ENCODE results near the gene TSPAN4. TPM values are rescaled to one million over a fixed set of nuclear protein-coding genes. Genes with fewer than 3 reads are reported as not detected.

TSPAN4 gene
- total and polyA plus RNA-seq, 9 of the 15 experiments (the other 6 are each of a cell fraction or from before 2014, with no cell fraction given): 0.07 to 31.0 (median 15.7) TPM

DNA sequence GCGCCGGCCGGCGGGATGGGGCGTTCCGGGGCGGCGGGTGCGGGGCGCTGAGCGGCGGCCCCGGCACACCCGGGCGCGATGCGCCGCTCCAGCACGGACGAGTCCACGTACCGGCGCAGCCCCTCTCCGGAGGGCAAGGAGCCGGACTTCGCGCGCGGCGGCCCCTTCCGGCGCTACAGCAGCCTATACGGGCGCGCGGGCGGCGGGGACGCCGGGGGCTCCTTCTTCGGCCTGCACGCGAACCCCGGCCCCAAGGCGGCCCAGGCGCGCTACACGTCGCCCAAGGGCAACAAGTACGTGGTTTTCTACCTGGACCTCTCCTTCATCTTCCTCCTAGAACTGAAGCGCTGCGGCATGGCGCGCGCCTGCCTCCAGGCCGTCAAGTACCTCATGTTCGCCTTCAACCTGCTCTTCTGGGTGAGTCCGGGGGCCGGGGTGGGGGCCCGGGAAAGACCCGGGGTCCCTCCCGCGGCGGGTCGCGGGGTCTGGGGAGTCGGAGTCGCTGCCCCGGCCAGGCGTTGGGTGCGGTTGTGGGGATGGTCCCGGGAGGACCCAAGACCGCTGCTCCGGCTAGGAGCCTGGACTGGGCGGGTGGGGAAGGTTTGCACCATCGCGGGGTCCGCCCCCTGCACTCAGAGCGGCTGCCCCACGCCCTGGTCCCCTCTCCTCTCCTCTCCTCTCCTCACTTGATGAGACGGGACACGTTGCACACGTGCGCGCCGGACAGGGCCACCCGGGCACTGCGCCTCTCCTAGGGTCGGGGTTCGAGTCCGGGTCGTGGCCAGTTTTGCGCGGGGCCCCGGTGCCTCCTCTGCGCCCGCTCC is 7.5 kb downstream of the TSPAN4 start:
- Histone ChIP-seq H3K27me3 (ENCODE audit: control insufficient read depth in 2 of 2, insufficient read depth in 2 of 2, low read length in 2 of 2) (no peaks in the 10 kb centered on the region), H3K4me1 (replicated peaks in 1 of 2; ENCODE audit: control insufficient read depth in 2 of 2, insufficient read depth in 2 of 2, low read length in 2 of 2) (peaks cover 0 to 84% of the 10 kb centered on the region in 2 experiments; a peak in 2 of 5 replicates), H3K9ac (ENCODE audit: insufficient read depth in 1 of 2, low read depth in 2 of 2, low read length in 2 of 2) (no peak overlapping the region), H3K9me1 (ENCODE audit: control insufficient read depth, insufficient read depth, low read length) (no peaks in the 10 kb centered on the region), H3K4me2 (ENCODE audit: insufficient read depth, low read length) (no peak overlapping the region), H3K36me3 (ENCODE audit: control insufficient read depth, insufficient read depth, low read length) (no peaks in the 10 kb centered on the region), H2AFZ (ENCODE audit: low read depth, low read length) (no peak overlapping the region), H4K20me1 (replicated peaks; ENCODE audit: control insufficient read depth, insufficient read depth, low read length) (no peaks in the 10 kb centered on the region; the same call in 1 of the 2 replicates), H3K9me3 (replicated peaks; ENCODE audit: control insufficient read depth, insufficient read depth, low read depth, low read length) (no peaks in the 10 kb centered on the region), H3K79me2 (ENCODE audit: control insufficient read depth, insufficient read depth, low read length) (no peaks in the 10 kb centered on the region), H3K4me3 (no peak overlapping the region), H3K27ac (ENCODE audit: extremely low read depth, low read depth, low read length) (no peak overlapping the region)
- TF ChIP-seq MECOM (CRISPR knock-in tag; IDR thresholded peaks at IDR 0.05) (no peak), ZNF512 (tag; IDR thresholded peaks at IDR 0.05) (no peak), GATA2 (CRISPR knock-in tag; IDR thresholded peaks at IDR 0.05) (no peak), JUNB (CRISPR knock-in tag; conservative IDR thresholded peaks at IDR 0.05) (no peak), ZNF431 (CRISPR knock-in tag; IDR thresholded peaks at IDR 0.05) (no peak)
- TF ChIP-seq, protein P1, sequence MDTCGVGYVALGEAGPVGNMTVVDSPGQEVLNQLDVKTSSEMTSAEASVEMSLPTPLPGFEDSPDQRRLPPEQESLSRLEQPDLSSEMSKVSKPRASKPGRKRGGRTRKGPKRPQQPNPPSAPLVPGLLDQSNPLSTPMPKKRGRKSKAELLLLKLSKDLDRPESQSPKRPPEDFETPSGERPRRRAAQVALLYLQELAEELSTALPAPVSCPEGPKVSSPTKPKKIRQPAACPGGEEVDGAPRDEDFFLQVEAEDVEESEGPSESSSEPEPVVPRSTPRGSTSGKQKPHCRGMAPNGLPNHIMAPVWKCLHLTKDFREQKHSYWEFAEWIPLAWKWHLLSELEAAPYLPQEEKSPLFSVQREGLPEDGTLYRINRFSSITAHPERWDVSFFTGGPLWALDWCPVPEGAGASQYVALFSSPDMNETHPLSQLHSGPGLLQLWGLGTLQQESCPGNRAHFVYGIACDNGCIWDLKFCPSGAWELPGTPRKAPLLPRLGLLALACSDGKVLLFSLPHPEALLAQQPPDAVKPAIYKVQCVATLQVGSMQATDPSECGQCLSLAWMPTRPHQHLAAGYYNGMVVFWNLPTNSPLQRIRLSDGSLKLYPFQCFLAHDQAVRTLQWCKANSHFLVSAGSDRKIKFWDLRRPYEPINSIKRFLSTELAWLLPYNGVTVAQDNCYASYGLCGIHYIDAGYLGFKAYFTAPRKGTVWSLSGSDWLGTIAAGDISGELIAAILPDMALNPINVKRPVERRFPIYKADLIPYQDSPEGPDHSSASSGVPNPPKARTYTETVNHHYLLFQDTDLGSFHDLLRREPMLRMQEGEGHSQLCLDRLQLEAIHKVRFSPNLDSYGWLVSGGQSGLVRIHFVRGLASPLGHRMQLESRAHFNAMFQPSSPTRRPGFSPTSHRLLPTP (IDR thresholded peaks at IDR 0.05; ENCODE audit: borderline replicate concordance, extremely low read depth, insufficient read length): no peak
- DNase-seq (ENCODE audit: extremely low read depth in 1 of 4, low spot score in 3 of 4) (no peak), ATAC-seq (no peak), FAIRE-seq (no peak)
- ChIA-PET CTCF (ENCODE audit: low intra/inter-chr PET ratio) (interaction anchor here (0.6 to 1.3 kb wide), 3 partner anchors 201 to 205 kb away, joined by 3 to 4 read pairs (median 3); no protein-coding TSS in a partner anchor), POLR2A (no interaction called here)
- WGBS (ENCODE audit: insufficient coverage, low coverage, missing lambda C conversion rate): 97% methylated on average over 20 of the region's 97 CpGs
- intact Hi-C loops (cut with micrococcal nuclease) (loop anchor here (5.0 to 10.0 kb wide), 2 partner anchors 65 to 202 kb away; partner anchors contain the start of gene CHID1), in situ Hi-C loops (cut with MboI) (no loop called here)
- no TSS peak for BruUV-seq (replicated peaks)

Measured in K562 (cell line).